ENCODE results near the gene EMP3. TPM values are rescaled to one million over a fixed set of nuclear protein-coding genes. Genes with fewer than 3 reads are reported as not detected.

Gene EMP3
- total RNA-seq, 1 donor from 2014 or later = 277 TPM

GRCh38 chr19:48341515-48342413 lies 16.4 kb downstream of the EMP3 start:
- no peaks in the 10 kb centered on the region for H3K36me3 Mint-ChIP-seq (ENCODE audit: low read depth)
- H3K9me3 Mint-ChIP-seq (ENCODE audit: low read depth) = no peaks in the 10 kb centered on the region
- no peak overlapping the region for H3K27ac Mint-ChIP-seq (ENCODE audit: unreplicated experiment)
- H3K27me3 Mint-ChIP-seq (ENCODE audit: low read depth) = no peaks in the 10 kb centered on the region
- no peak for DNase-seq (ENCODE audit: low spot score)
- no peak overlapping the region for H3K4me3 Mint-ChIP-seq (ENCODE audit: unreplicated experiment)
- TF ChIP-seq CTCF (IDR thresholded peaks at IDR 0.05) = no peak
- H3K4me1 Mint-ChIP-seq (ENCODE audit: low read depth) = no peaks in the 10 kb centered on the region

GRCh38 chr19:48342414-48342738 lies 17.0 kb downstream of the EMP3 start:
- Mint-ChIP-seq H3K4me3 (ENCODE audit: unreplicated experiment) (no peak overlapping the region), H3K4me1 (ENCODE audit: low read depth) (no peaks in the 10 kb centered on the region), H3K36me3 (ENCODE audit: low read depth) (no peaks in the 10 kb centered on the region), H3K9me3 (ENCODE audit: low read depth) (no peaks in the 10 kb centered on the region), H3K27ac (ENCODE audit: unreplicated experiment) (no peak overlapping the region), H3K27me3 (ENCODE audit: low read depth) (no peaks in the 10 kb centered on the region)
- DNase-seq (ENCODE audit: low spot score) = no peak
- TF ChIP-seq CTCF (IDR thresholded peaks at IDR 0.05) = no peak

GRCh38 chr19:48342841-48343540 lies 17.6 kb downstream of the EMP3 start:
- no peak overlapping the region for H3K27ac Mint-ChIP-seq (ENCODE audit: unreplicated experiment)
- H3K36me3 Mint-ChIP-seq (ENCODE audit: low read depth) = no peaks in the 10 kb centered on the region
- DNase-seq (ENCODE audit: low spot score) = no peak
- TF ChIP-seq CTCF (IDR thresholded peaks at IDR 0.05) = no peak
- no peaks in the 10 kb centered on the region for H3K27me3 Mint-ChIP-seq (ENCODE audit: low read depth)
- no peaks in the 10 kb centered on the region for H3K9me3 Mint-ChIP-seq (ENCODE audit: low read depth)
- H3K4me3 Mint-ChIP-seq (ENCODE audit: unreplicated experiment) = no peak overlapping the region
- H3K4me1 Mint-ChIP-seq (ENCODE audit: low read depth) = peaks cover under 1% of the 10 kb centered on the region

- no peak overlapping the region for H3K27ac Mint-ChIP-seq (ENCODE audit: unreplicated experiment)
- DNase-seq (ENCODE audit: low spot score) = no peak
- no peaks in the 10 kb centered on the region for H3K36me3 Mint-ChIP-seq (ENCODE audit: low read depth)
- H3K9me3 Mint-ChIP-seq (ENCODE audit: low read depth) = no peaks in the 10 kb centered on the region
- H3K4me3 Mint-ChIP-seq (ENCODE audit: unreplicated experiment) = no peak overlapping the region
- no peaks in the 10 kb centered on the region for H3K27me3 Mint-ChIP-seq (ENCODE audit: low read depth)
- peaks cover 5% of the 10 kb centered on the region for H3K4me1 Mint-ChIP-seq (ENCODE audit: low read depth)
- TF ChIP-seq CTCF (IDR thresholded peaks at IDR 0.05) = no peak
Observed at GRCh38 chr19:48344892-48345291, 19.5 kb downstream of the EMP3 start.

GRCh38 chr19:48346191-48346590 lies 20.8 kb downstream of the EMP3 start:
- H3K27ac Mint-ChIP-seq (ENCODE audit: unreplicated experiment) = no peak overlapping the region
- no peak overlapping the region for H3K4me3 Mint-ChIP-seq (ENCODE audit: unreplicated experiment)

More at GRCh38 chr19:48346191-48346590, 20.8 kb downstream of the EMP3 start:
- no peak for DNase-seq (ENCODE audit: low spot score)
- Mint-ChIP-seq H3K9me3 (ENCODE audit: low read depth) (no peaks in the 10 kb centered on the region), H3K36me3 (ENCODE audit: low read depth) (no peaks in the 10 kb centered on the region), H3K4me1 (ENCODE audit: low read depth) (peaks cover 5% of the 10 kb centered on the region), H3K27me3 (ENCODE audit: low read depth) (no peaks in the 10 kb centered on the region)
- no peak for TF ChIP-seq CTCF (IDR thresholded peaks at IDR 0.05)
